Loucy (cell line): ENCODE results near the gene MARCHF9.

Experiments used
- H2AFZ ChIP-seq: fragments of 200-600 bp; sonication (generic); 2 replicates; pipeline ENCODE4 v1.6.0; 2016; ENCODE audit warnings: antibody characterized with exemption, mild to moderate bottlenecking, low read length, moderate library complexity
- H3F3A ChIP-seq: fragments of 200-600 bp; 2 replicates; pipeline ENCODE4 v1.6.0; 2016; ENCODE audit warnings: antibody characterized with exemption, low read depth, mild to moderate bottlenecking
- H3K27me3 ChIP-seq: fragments of 200-600 bp; sonication (generic); 2 replicates; pipeline ENCODE4 v1.6.1; 2014; ENCODE audit warnings: low read length, mild to moderate bottlenecking; ENCODE audit not compliant: insufficient read depth, poor library complexity, severe bottlenecking
- H3K36me3 ChIP-seq: fragments of 200-600 bp; sonication (generic); 2 replicates; pipeline ENCODE4 v1.6.1; 2016; ENCODE audit warnings: low read length; ENCODE audit not compliant: insufficient read depth
- H3K4me1 ChIP-seq: fragments of 200-600 bp; sonication (generic); 2 replicates; pipeline ENCODE4 v1.5.1; 2014; ENCODE audit warnings: low read length, mild to moderate bottlenecking; ENCODE audit not compliant: insufficient read depth, poor library complexity, severe bottlenecking
- H3K4me2 ChIP-seq: fragments of 200-600 bp; sonication (generic); 2 replicates; pipeline ENCODE4 v1.6.0; 2014; ENCODE audit warnings: antibody characterized with exemption, low read length, low read depth, mild to moderate bottlenecking; ENCODE audit not compliant: poor library complexity, severe bottlenecking
- H3K4me3 ChIP-seq: fragments of 200-600 bp; sonication (generic); 2 replicates; pipeline ENCODE4 v1.5.1; 2014; ENCODE audit warnings: low read length, mild to moderate bottlenecking, mixed read lengths; ENCODE audit not compliant: poor library complexity, severe bottlenecking
- H3K79me2 ChIP-seq: fragments of 200-600 bp; sonication (generic); 2 replicates; pipeline ENCODE4 v1.6.1; 2014; ENCODE audit warnings: low read length; ENCODE audit not compliant: insufficient read depth
- H3K9ac ChIP-seq: fragments of 200-600 bp; sonication (generic); 2 replicates; pipeline ENCODE4 v1.6.0; 2014; ENCODE audit warnings: mild to moderate bottlenecking, low read depth, low read length, moderate library complexity; ENCODE audit not compliant: poor library complexity, severe bottlenecking
- H3K9me2 ChIP-seq: fragments of 200-600 bp; sonication (generic); replicated peaks from 2 replicates; pipeline ENCODE4 v1.6.1; 2016; ENCODE audit warnings: low read depth, low read length, mixed read lengths
- H3K9me3 ChIP-seq: fragments of 200-600 bp; sonication (generic); 2 replicates; pipeline ENCODE4 v1.6.1; 2014; ENCODE audit warnings: mild to moderate bottlenecking, antibody characterized with exemption, low read length, low read depth; ENCODE audit not compliant: insufficient read depth
- H4K20me1 ChIP-seq: fragments of 200-600 bp; sonication (generic); 2 replicates; pipeline ENCODE4 v1.6.0; 2014; ENCODE audit warnings: antibody characterized with exemption, low read length, mild to moderate bottlenecking; ENCODE audit not compliant: insufficient read depth, poor library complexity, severe bottlenecking
- EZH2phosphoT487 ChIP-seq: fragments of 200-600 bp; IDR thresholded peaks from 2 replicates; pipeline ENCODE4 v1.6.1; 2018; ENCODE audit warnings: antibody characterized with exemption, mild to moderate bottlenecking, moderate library complexity, borderline replicate concordance
- TF ChIP-seq, protein P1 (sequence below): fragments of 200-600 bp; sonication (generic); conservative IDR thresholded peaks from 2 replicates; pipeline ENCODE4 v1.5.1; 2014; ENCODE audit warnings: mild to moderate bottlenecking, antibody characterized with exemption, low read length

MARCHF9 gene

DNA sequence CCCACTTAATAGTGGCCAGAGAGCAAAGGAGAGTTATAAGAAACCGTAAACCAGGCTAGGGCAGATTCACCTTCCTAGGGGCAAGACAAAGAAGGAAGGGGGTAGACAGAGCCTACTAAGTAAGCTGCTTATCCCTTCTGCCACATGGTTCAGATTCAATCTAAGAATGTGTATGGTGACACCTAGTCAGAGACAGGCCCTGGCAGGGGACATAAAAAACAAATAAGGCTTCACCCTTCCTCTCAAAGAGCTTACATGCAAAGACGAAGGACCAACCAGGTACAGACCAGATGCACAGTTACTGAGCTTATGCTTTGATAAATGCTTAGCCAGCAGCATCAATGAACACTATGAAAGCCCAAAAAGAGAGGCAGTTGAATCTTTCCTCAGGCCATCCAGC, 7.6 kb downstream of the MARCHF9 start:
- no peaks in the 10 kb centered on the region for H3K4me1 ChIP-seq
- no peaks in the 10 kb centered on the region for H3K27me3 ChIP-seq
- H3K9me2 ChIP-seq: no peaks in the 10 kb centered on the region
- no peak overlapping the region for H3K4me3 ChIP-seq
- no peak for TF ChIP-seq EZH2phosphoT487
- TF ChIP-seq, protein P1, sequence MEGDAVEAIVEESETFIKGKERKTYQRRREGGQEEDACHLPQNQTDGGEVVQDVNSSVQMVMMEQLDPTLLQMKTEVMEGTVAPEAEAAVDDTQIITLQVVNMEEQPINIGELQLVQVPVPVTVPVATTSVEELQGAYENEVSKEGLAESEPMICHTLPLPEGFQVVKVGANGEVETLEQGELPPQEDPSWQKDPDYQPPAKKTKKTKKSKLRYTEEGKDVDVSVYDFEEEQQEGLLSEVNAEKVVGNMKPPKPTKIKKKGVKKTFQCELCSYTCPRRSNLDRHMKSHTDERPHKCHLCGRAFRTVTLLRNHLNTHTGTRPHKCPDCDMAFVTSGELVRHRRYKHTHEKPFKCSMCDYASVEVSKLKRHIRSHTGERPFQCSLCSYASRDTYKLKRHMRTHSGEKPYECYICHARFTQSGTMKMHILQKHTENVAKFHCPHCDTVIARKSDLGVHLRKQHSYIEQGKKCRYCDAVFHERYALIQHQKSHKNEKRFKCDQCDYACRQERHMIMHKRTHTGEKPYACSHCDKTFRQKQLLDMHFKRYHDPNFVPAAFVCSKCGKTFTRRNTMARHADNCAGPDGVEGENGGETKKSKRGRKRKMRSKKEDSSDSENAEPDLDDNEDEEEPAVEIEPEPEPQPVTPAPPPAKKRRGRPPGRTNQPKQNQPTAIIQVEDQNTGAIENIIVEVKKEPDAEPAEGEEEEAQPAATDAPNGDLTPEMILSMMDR: no peak
- no peak overlapping the region for H3K4me2 ChIP-seq
- no peaks in the 10 kb centered on the region for H3F3A ChIP-seq
- H3K9ac ChIP-seq: no peak overlapping the region
- H2AFZ ChIP-seq: no peak overlapping the region
- H4K20me1 ChIP-seq: peaks cover 7% of the 10 kb centered on the region
- H3K36me3 ChIP-seq: no peaks in the 10 kb centered on the region; the same call in 1 of the 2 replicates
- no peaks in the 10 kb centered on the region for H3K79me2 ChIP-seq
- no peaks in the 10 kb centered on the region for H3K9me3 ChIP-seq

DNA sequence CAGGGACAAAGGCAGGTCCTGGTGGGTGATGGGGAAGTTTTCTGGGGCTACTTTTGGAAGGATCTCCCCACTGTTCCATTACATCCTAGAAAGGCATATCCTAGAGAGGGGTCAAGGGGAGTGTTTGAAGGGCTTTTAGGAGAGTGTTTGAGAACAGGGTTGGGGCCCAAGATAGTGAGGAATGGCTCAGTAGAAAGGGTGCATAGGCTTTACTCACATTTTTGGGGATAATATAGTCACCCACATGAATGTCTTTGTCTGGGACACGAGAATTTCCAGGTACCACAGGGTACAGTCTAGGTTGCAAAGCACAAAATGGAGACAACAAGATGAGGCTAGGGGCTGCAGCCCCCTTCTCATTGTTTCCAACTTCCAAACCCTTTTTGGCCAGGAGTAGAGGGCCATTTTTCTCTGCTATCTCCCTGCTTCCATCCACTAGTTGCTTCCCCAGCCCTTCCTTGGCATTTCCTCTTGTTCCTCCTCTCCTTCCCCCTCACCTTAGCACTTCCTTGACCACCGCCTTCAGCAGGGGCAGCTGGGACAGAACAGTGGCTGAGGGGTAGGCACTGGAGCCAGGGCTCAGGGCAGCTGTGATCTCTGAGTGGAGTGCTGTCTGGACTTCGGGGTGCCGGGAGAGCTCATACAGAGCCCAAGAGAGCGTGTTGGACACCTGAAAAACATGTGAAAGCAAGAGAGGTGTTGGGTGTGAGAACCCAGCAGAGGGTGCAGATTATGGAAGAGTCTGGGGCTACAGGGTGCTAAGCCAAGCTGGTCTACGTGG, 9.2 kb downstream of the MARCHF9 start:
- no peaks in the 10 kb centered on the region for H3K27me3 ChIP-seq

DNA sequence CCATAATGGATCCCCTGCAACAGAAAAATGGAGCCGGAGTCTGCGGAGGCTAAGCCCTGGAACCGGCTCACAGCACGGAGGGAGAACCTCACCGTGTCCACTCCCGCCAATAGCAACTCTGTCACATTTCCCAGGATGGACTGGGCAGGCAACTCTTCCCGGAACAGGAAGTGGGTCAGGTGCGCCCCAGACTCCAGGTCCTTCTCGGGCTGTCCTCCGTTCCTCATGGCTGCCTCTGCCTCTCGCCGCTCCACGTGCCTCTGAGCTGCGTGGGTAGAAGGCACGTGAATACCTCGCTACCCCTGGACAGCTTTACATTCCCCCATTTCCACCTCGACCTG, 9.7 kb downstream of the MARCHF9 start:
- H3K4me1 ChIP-seq: no peaks in the 10 kb centered on the region
- H4K20me1 ChIP-seq: peaks cover 7% of the 10 kb centered on the region
- H3K36me3 ChIP-seq: no peaks in the 10 kb centered on the region
- H3K9ac ChIP-seq: no peak overlapping the region
- H3K9me2 ChIP-seq: no peaks in the 10 kb centered on the region
- TF ChIP-seq, protein P1: no peak
- TF ChIP-seq EZH2phosphoT487: no peak
- no peaks in the 10 kb centered on the region for H3F3A ChIP-seq
- no peaks in the 10 kb centered on the region for H3K79me2 ChIP-seq
- H3K9me3 ChIP-seq: no peaks in the 10 kb centered on the region
- no peak overlapping the region for H2AFZ ChIP-seq
- H3K4me3 ChIP-seq: no peak overlapping the region
- H3K4me2 ChIP-seq: no peak overlapping the region
- H3K27me3 ChIP-seq: no peaks in the 10 kb centered on the region

More for the DNA sequence above, 9.2 kb downstream of the MARCHF9 start:
- Histone ChIP-seq H3K4me1 (no peaks in the 10 kb centered on the region), H3K4me3 (no peak overlapping the region), H3K9me2 (no peaks in the 10 kb centered on the region), H3F3A (no peaks in the 10 kb centered on the region), H3K9me3 (no peaks in the 10 kb centered on the region), H2AFZ (no peak overlapping the region), H3K36me3 (no peaks in the 10 kb centered on the region), H3K9ac (no peak overlapping the region), H3K4me2 (no peak overlapping the region), H4K20me1 (peaks cover 7% of the 10 kb centered on the region), H3K79me2 (no peaks in the 10 kb centered on the region)
- TF ChIP-seq, protein P1: no peak
- TF ChIP-seq EZH2phosphoT487: no peak
